Body of pancreas (tissue), 4 donors: ENCODE data around the gene CACNG5. TPM values are rescaled to one million over a fixed set of nuclear protein-coding genes. Genes with fewer than 3 reads are reported as not detected.

Experiments
- ATAC-seq: fragments of 150-250 bp; one replicate; pipeline ENCODE4 v1.9.1; 2016
- DNase-seq, 4 donors: peaks; one replicate each; pipeline ENCODE4 v3.0.0-alpha.2; 2019
- H3K27ac ChIP-seq, 4 donors: fragments of 200-600 bp; sonication (generic); 1 replicate in 3 of 4; 2 replicates in 1 of 4; pipeline versions ENCODE4 v1.5.1 to v1.6.1; 2016 to 2019; ENCODE audit warnings: mild to moderate bottlenecking in 1 of 4, mixed read lengths in 1 of 4, moderate library complexity in 1 of 4
- H3K27me3 ChIP-seq, 2 donors: fragments of 200-600 bp; sonication (generic); one replicate each; pipeline ENCODE4 v1.6.0; 2016; ENCODE audit warnings: mild to moderate bottlenecking in 1 of 2
- H3K36me3 ChIP-seq, 2 donors: fragments of 200-600 bp; sonication (generic); replicated peaks in 1 of 2; 2 replicates each; pipeline ENCODE4 v1.5.1; 2016; ENCODE audit warnings: low read depth in 2 of 2; ENCODE audit not compliant: insufficient read depth in 1 of 2
- H3K4me1 ChIP-seq: fragments of 200-600 bp; sonication (generic); one replicate; pipeline ENCODE4 v1.6.0; 2016
- H3K4me3 ChIP-seq, 2 donors: fragments of 200-600 bp; sonication (generic); 1 replicate in 1 of 2; 2 replicates in 1 of 2; pipeline ENCODE4 v1.5.1; 2016 to 2019
- H3K9me3 ChIP-seq, 3 donors: fragments of 200-600 bp; sonication (generic); 1 replicate in 2 of 3; 2 replicates in 1 of 3; pipeline ENCODE4 v1.5.1; 2016
- CTCF ChIP-seq, 7 experiments: fragments of 450-650 bp in 4 of 7; fragments of 200-600 bp in 3 of 7; sonication (generic) in 3 of 7; IDR thresholded peaks; one replicate each; pipeline ENCODE4 v1.5.1; 2016 to 2019; ENCODE audit warnings: antibody characterized with exemption in 7 of 7
- POLR2A ChIP-seq, 3 donors: fragments of 450-650 bp; IDR thresholded peaks; one replicate each; pipeline ENCODE4 v1.6.1; 2016; ENCODE audit warnings: antibody characterized with exemption in 3 of 3, mild to moderate bottlenecking in 2 of 3
- WGBS, 2 donors: methylation state at CpG; one replicate each; pipeline ENCODE4 v1.1.5; 2017; 5-methylcytosine and 5-hydroxymethylcytosine counted together
- intact Hi-C: fragments of 100-400 bp; cut with DNase I; formaldehyde crosslinking; loops from one replicate; pipeline ENCODE4 v1.15.1; 2023
- total RNA-seq, 2 donors: library from RNA; depleted of rRNA; stranded (reverse); fragments of >200 nt; gene quantifications; one replicate each; pipeline ENCODE4 v1.1.0, GENCODE V29; 2016

The CACNG5 gene
- total RNA-seq, 2 donors from 2014 or later: 0.52 TPM; not detected in 1

GRCh38 chr17:66855204-66855603 is 20.3 kb downstream of the CACNG5 start:
- no peaks in the 10 kb centered on the region for H3K36me3 ChIP-seq
- no peak for ATAC-seq
- H3K27ac ChIP-seq: no peak overlapping the region
- H3K27me3 ChIP-seq: no peaks in the 10 kb centered on the region
- no peaks in the 10 kb centered on the region for H3K4me1 ChIP-seq
- DNase-seq: no peak
- no peaks in the 10 kb centered on the region for H3K9me3 ChIP-seq
- TF ChIP-seq CTCF (IDR thresholded peaks at IDR 0.05) (no peak), POLR2A (IDR thresholded peaks at IDR 0.05) (no peak)
- H3K4me3 ChIP-seq: no peak overlapping the region
- WGBS, 2 donors: 71 to 79% methylated on average over 9 to 10 of the region's 10 CpGs
- intact Hi-C loops: no loop called here

GRCh38 chr17:66858226-66859083 is 23.5 kb downstream of the CACNG5 start:
- ATAC-seq (no peak), DNase-seq (no peak)
- intact Hi-C loops: no loop called here
- Histone ChIP-seq H3K4me1 (no peaks in the 10 kb centered on the region), H3K9me3 (no peaks in the 10 kb centered on the region), H3K27ac (no peak overlapping the region), H3K27me3 (no peaks in the 10 kb centered on the region), H3K4me3 (no peak overlapping the region), H3K36me3 (no peaks in the 10 kb centered on the region)
- TF ChIP-seq CTCF (IDR thresholded peaks at IDR 0.05) (no peak), POLR2A (IDR thresholded peaks at IDR 0.05) (no peak)
- WGBS, 2 donors: 81 to 82% methylated on average over 7 to 12 of the region's 12 CpGs

GRCh38 chr17:66859353-66859752 is 24.4 kb downstream of the CACNG5 start:
- intact Hi-C loops: no loop called here
- Histone ChIP-seq H3K36me3 (no peaks in the 10 kb centered on the region), H3K9me3 (no peaks in the 10 kb centered on the region), H3K27ac (no peak overlapping the region), H3K27me3 (no peaks in the 10 kb centered on the region), H3K4me1 (no peaks in the 10 kb centered on the region), H3K4me3 (no peak overlapping the region)
- no peak for DNase-seq
- TF ChIP-seq CTCF (IDR thresholded peaks at IDR 0.05) (no peak), POLR2A (IDR thresholded peaks at IDR 0.05) (no peak)
- no peak for ATAC-seq
- WGBS, 2 donors: 69 to 86% methylated on average over 8 of the region's 8 CpGs

DNA sequence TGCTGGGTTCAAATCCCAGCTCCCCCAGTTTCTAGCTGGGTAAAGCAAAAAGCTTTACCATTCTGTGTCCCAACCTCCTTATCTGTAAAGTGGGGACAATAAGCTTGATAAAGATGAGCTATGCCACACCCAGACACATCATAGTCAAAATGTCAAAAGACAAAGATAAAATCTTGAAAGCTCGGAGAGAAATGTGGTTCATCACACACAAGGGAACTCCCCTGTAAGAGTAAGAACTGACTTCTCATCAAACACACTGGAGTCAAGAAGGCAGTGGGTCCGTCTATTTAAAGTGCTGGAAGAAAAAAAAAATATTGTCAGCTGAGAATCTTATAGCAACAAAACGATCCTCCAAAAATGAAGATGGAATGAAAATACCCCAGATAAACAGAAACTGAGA is 25.3 kb downstream of the CACNG5 start:
- DNase-seq (no peak), ATAC-seq (no peak)
- no peaks in the 10 kb centered on the region for H3K27me3 ChIP-seq
- intact Hi-C loops: no loop called here
- whole genome bisulfite sequencing, 2 donors: 73 to 75% methylated on average over 3 of the region's 3 CpGs
- no peak overlapping the region for H3K27ac ChIP-seq
- no peak overlapping the region for H3K4me3 ChIP-seq
- no peaks in the 10 kb centered on the region for H3K4me1 ChIP-seq
- TF ChIP-seq POLR2A (IDR thresholded peaks at IDR 0.05) (no peak), CTCF (IDR thresholded peaks at IDR 0.05) (no peak)
- H3K9me3 ChIP-seq: no peaks in the 10 kb centered on the region
- H3K36me3 ChIP-seq: no peaks in the 10 kb centered on the region

DNA sequence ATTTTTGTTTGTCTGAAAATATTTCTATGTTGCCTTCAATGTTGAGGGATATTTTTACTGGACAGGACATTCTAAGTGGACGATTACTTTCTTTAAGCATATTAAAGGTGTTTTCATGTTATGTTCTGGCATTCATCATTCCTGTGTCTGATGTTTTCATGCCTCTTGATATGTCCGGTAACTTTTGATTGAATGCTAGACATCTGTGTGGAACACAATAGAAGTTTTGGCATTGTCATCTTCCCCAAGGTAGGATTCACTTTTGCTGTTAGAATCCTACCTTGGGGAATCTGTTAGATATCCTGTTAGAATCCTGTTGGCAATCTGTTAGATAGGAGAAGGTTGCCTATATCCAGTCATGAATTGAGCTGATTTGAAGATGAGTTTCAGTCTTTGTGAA is 28.9 kb downstream of the CACNG5 start:
- no peak for TF ChIP-seq CTCF (IDR thresholded peaks at IDR 0.05)
- no peak for TF ChIP-seq POLR2A (IDR thresholded peaks at IDR 0.05)
- Histone ChIP-seq H3K27me3 (no peaks in the 10 kb centered on the region), H3K36me3 (no peaks in the 10 kb centered on the region), H3K4me3 (no peak overlapping the region), H3K27ac (no peak overlapping the region), H3K4me1 (no peaks in the 10 kb centered on the region), H3K9me3 (peaks cover 0 to 8% (median 0%) of the 10 kb centered on the region in 3 donors)
- 78 to 82% methylated on average over 2 of the region's 2 CpGs for WGBS, 2 donors
- intact Hi-C loops: no loop called here
- DNase-seq: no peak
- no peak for ATAC-seq
